OCI-LY1 (cell line): ENCODE data around the gene KRTAP5-8.

Source experiments
- H2AFZ ChIP-seq: fragments of 200-600 bp; sonication (generic), shearing (Covaris generic); 2 replicates; pipeline ENCODE4 v1.6.0; 2014; ENCODE audit warnings: antibody characterized with exemption, mild to moderate bottlenecking, low read length
- H3F3A ChIP-seq: fragments of 200-600 bp; sonication (generic), shearing (Covaris generic); 2 replicates; pipeline ENCODE4 v1.6.0; 2014; ENCODE audit warnings: mild to moderate bottlenecking, antibody characterized with exemption, low read length, moderate library complexity; ENCODE audit not compliant: insufficient read depth
- H3K27ac ChIP-seq: fragments of 200-600 bp; sonication (generic); 2 replicates; pipeline ENCODE4 v1.5.1; 2014; ENCODE audit warnings: low read length, mixed run types, mild to moderate bottlenecking, low read depth; ENCODE audit not compliant: poor library complexity, severe bottlenecking
- H3K27me3 ChIP-seq: fragments of 200-600 bp; sonication (generic); 2 replicates; pipeline ENCODE4 v1.6.0; 2014; ENCODE audit warnings: antibody characterized with exemption, mild to moderate bottlenecking, low read length, moderate library complexity; ENCODE audit not compliant: insufficient read depth
- H3K36me3 ChIP-seq: fragments of 200-600 bp; sonication (generic); 2 replicates; pipeline ENCODE4 v1.6.1; 2014; ENCODE audit warnings: mild to moderate bottlenecking, antibody characterized with exemption, low read length, moderate library complexity, mixed read lengths; ENCODE audit not compliant: insufficient read depth
- H3K4me1 ChIP-seq: fragments of 200-600 bp; sonication (generic); 2 replicates; pipeline ENCODE4 v1.5.1; 2014; ENCODE audit warnings: mild to moderate bottlenecking, low read length, moderate library complexity; ENCODE audit not compliant: insufficient read depth, severe bottlenecking
- H3K4me2 ChIP-seq: fragments of 200-600 bp; sonication (generic), shearing (Covaris generic); 2 replicates; pipeline ENCODE4 v1.6.1; 2014; ENCODE audit warnings: low read length
- H3K4me3 ChIP-seq: fragments of 200-600 bp; sonication (generic); 2 replicates; pipeline ENCODE4 v1.5.1; 2014; ENCODE audit warnings: low read length, low read depth, mild to moderate bottlenecking, mixed read lengths; ENCODE audit not compliant: poor library complexity, severe bottlenecking
- H3K79me2 ChIP-seq: fragments of 200-600 bp; shearing (Covaris generic); 2 replicates; pipeline ENCODE4 v1.6.1; 2016; ENCODE audit warnings: mixed run types, low read length, mixed read lengths; ENCODE audit not compliant: insufficient read depth
- H3K9ac ChIP-seq: fragments of 200-600 bp; sonication (generic), shearing (Covaris generic); 2 replicates; pipeline ENCODE4 v1.6.1; 2014; ENCODE audit warnings: mild to moderate bottlenecking, low read length, mixed read lengths
- H3K9me2 ChIP-seq: fragments of 200-600 bp; sonication (generic), shearing (Covaris generic); 2 replicates; pipeline ENCODE4 v1.6.1; 2014; ENCODE audit warnings: low read depth, mild to moderate bottlenecking, low read length, mixed read lengths
- H3K9me3 ChIP-seq: fragments of 200-600 bp; shearing (Covaris generic); 2 replicates; pipeline ENCODE4 v1.6.1; 2014; ENCODE audit warnings: low read length, mixed read lengths
- H4K20me1 ChIP-seq: fragments of 200-600 bp; sonication (generic), shearing (Covaris generic); 2 replicates; pipeline ENCODE4 v1.6.0; 2016; ENCODE audit warnings: mild to moderate bottlenecking, low read length; ENCODE audit not compliant: insufficient read depth
- EZH2 ChIP-seq: fragments of 200-600 bp; sonication (generic), shearing (Covaris generic); IDR thresholded peaks from 2 replicates; pipeline ENCODE4 v1.8.0; 2017; ENCODE audit warnings: borderline replicate concordance, mixed run types, mild to moderate bottlenecking, antibody characterized with exemption, low read length, moderate library complexity, mixed read lengths
- TF ChIP-seq, protein P1 (sequence below): fragments of 200-600 bp; sonication (generic), shearing (Covaris generic); IDR thresholded peaks from 2 replicates; pipeline ENCODE4 v1.5.1; 2017; ENCODE audit warnings: mild to moderate bottlenecking, antibody characterized with exemption, low read length, moderate library complexity, mixed read lengths

KRTAP5-8 gene

DNA sequence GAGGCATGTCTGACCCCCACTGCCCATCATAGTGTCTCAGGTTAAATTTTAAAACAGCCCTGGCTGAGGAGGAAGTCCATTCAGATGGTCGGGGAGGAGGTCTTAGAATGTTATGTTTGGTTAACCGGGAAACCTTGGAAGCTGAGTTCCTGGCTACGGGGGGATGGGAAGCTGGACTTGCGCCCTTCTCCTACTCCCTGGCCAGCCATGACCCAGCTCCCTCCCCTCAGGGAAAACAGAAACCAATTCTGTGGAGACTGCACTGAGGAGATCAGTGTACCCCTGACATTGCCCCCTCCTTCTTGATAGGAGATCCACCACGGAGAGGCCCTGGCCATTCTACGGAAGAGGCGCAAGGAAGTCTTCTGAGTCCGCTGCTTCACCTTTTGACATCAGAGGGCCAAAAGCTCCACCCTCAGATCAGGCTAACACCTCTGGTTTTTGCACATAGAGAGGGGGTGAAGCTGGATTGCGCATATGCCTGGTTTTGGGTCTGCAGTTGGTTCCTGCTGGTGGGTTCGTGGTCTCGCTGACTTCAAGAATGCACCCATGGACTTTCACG lies 7.7 kb downstream of the KRTAP5-8 start:
- Histone ChIP-seq H3K79me2 (no peaks in the 10 kb centered on the region), H3K36me3 (no peaks in the 10 kb centered on the region; the same call in 1 of the 2 replicates), H3K9ac (no peak overlapping the region), H3K9me3 (no peaks in the 10 kb centered on the region), H2AFZ (no peak overlapping the region), H4K20me1 (no peaks in the 10 kb centered on the region), H3K27ac (no peak overlapping the region), H3K27me3 (peaks cover 15% of the 10 kb centered on the region; the same call in 1 of the 2 replicates), H3K4me1 (no peaks in the 10 kb centered on the region), H3K4me2 (no peak overlapping the region), H3K9me2 (no peaks in the 10 kb centered on the region), H3K4me3 (no peak overlapping the region), H3F3A (no peaks in the 10 kb centered on the region)
- TF ChIP-seq EZH2: no peak
- TF ChIP-seq, protein P1, sequence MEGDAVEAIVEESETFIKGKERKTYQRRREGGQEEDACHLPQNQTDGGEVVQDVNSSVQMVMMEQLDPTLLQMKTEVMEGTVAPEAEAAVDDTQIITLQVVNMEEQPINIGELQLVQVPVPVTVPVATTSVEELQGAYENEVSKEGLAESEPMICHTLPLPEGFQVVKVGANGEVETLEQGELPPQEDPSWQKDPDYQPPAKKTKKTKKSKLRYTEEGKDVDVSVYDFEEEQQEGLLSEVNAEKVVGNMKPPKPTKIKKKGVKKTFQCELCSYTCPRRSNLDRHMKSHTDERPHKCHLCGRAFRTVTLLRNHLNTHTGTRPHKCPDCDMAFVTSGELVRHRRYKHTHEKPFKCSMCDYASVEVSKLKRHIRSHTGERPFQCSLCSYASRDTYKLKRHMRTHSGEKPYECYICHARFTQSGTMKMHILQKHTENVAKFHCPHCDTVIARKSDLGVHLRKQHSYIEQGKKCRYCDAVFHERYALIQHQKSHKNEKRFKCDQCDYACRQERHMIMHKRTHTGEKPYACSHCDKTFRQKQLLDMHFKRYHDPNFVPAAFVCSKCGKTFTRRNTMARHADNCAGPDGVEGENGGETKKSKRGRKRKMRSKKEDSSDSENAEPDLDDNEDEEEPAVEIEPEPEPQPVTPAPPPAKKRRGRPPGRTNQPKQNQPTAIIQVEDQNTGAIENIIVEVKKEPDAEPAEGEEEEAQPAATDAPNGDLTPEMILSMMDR: no peak

DNA sequence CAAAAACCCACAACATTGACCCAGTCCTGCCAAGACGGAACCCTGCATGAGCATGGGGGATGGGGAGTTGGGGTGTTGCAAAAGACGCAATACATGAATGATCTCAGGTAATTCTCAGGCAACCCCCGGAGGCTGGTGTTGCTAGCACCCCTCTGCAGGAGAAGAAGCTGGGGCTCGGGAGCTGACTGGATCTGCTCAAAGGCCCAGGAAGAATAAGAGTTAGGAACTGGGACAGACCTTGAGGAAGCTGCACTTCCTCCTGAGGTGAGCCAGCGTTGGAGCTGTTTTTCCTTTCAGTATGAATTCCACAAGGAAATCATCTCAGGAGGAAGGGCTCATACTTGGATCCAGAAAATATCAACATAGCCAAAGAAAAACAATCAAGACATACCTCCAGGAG lies 10.3 kb downstream of the KRTAP5-8 start, which contains the start of gene KRTAP5-9:
TSS of gene KRTAP5-9 (plus strand) at position 301 of the 400 bp plus-strand sequence. CDS start 238 bp downstream, outside the sequence.
- Histone ChIP-seq H3K9me2 (no peaks in the 10 kb centered on the region), H2AFZ (no peak within 1 kb of the TSS), H3K9ac (no peak within 1 kb of the TSS), H3K9me3 (no peaks in the 10 kb centered on the region), H3K27ac (no peak within 1 kb of the TSS), H3K27me3 (peaks cover 7% of the 10 kb centered on the region; the same call in 1 of the 2 replicates), H3F3A (no peaks in the 10 kb centered on the region), H3K36me3 (no peaks in the 10 kb centered on the region), H3K4me2 (no peak within 1 kb of the TSS), H3K4me1 (no peaks in the 10 kb centered on the region), H3K4me3 (no peak within 1 kb of the TSS), H3K79me2 (no peaks in the 10 kb centered on the region), H4K20me1 (no peaks in the 10 kb centered on the region)
- TF ChIP-seq, protein P1: no peak
- TF ChIP-seq EZH2: no peak

DNA sequence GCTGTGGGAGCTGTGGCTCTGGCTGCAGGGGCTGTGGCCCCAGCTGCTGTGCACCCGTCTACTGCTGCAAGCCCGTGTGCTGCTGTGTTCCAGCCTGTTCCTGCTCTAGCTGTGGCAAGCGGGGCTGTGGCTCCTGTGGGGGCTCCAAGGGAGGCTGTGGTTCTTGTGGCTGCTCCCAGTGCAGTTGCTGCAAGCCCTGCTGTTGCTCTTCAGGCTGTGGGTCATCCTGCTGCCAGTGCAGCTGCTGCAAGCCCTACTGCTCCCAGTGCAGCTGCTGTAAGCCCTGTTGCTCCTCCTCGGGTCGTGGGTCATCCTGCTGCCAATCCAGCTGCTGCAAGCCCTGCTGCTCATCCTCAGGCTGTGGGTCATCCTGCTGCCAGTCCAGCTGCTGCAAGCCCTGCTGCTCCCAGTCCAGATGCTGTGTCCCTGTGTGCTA lies 10.9 kb downstream of the KRTAP5-8 start:
- Histone ChIP-seq H3K36me3 (no peaks in the 10 kb centered on the region), H3K27ac (no peak overlapping the region), H3K27me3 (peaks cover 7% of the 10 kb centered on the region; the same call in 1 of the 2 replicates), H3K9me2 (no peaks in the 10 kb centered on the region), H4K20me1 (no peaks in the 10 kb centered on the region), H3K9me3 (no peaks in the 10 kb centered on the region), H3K79me2 (no peaks in the 10 kb centered on the region), H3K4me1 (no peaks in the 10 kb centered on the region), H2AFZ (no peak overlapping the region), H3F3A (no peaks in the 10 kb centered on the region), H3K4me3 (no peak overlapping the region), H3K4me2 (no peak overlapping the region), H3K9ac (no peak overlapping the region)
- TF ChIP-seq EZH2: no peak
- TF ChIP-seq, protein P1: no peak
